ENCODE measurements around the gene NDRG3. TPM values are rescaled to one million over a fixed set of nuclear protein-coding genes. Genes with fewer than 3 reads are reported as not detected.

NDRG3 gene
- total and polyA plus RNA-seq, 2 of the 4 experiments (the other 2 are of a cell fraction), result 24.8 to 34.2 TPM

- 90% methylated on average over 27 of the region's 36 CpGs; no CpG with 5 or more reads in 1 of the 2 experiments for WGBS, 2 experiments (ENCODE audit: extremely low coverage in 2 of 2, insufficient read length in 1 of 2)
- no peak overlapping the region for H4K8ac ChIP-seq (ENCODE audit: low read depth in 2 of 2, low read length in 2 of 2)
- no peak overlapping the region for H2AFZ ChIP-seq (replicated peaks; ENCODE audit: low read length, poor library complexity)
- intact Hi-C loops (cut with micrococcal nuclease), result loop anchor here (5.0 kb wide), 1 partner anchor 94 kb away; no protein-coding TSS in a partner anchor
- dilution Hi-C loops (cut with HindIII; ENCODE audit: low sequenced_read_pairs, unreplicated experiment), result no loop called here
- no peak overlapping the region for H2BK5ac ChIP-seq (ENCODE audit: low read depth, low read length, poor library complexity, severe bottlenecking)
- in situ Hi-C loops (cut with MboI; ENCODE audit: low sequenced_read_pairs), result no loop called here
- no peak overlapping the region for H3K23ac ChIP-seq (ENCODE audit: low read depth, low read length)
- peaks cover 34 to 73% of the 10 kb centered on the region in 2 experiments for H3K79me1 ChIP-seq (ENCODE audit: low read depth in 1 of 2, low read length in 2 of 2)
- no peaks in the 10 kb centered on the region for H3K27me3 ChIP-seq (ENCODE audit: control insufficient read depth, insufficient read depth, low read length)
- no peaks in the 10 kb centered on the region for H3K9me3 ChIP-seq (ENCODE audit: control insufficient read depth, insufficient read depth, low read length)
- no peak overlapping the region for H2BK15ac ChIP-seq (ENCODE audit: low read depth, low read length)
- H4K91ac ChIP-seq (ENCODE audit: insufficient read depth, low read depth, low read length), result no peak overlapping the region
- CTCF ChIA-PET, result interaction anchor here (0.8 kb wide), 1 partner anchor 15 kb away, joined by 3 read pairs; no protein-coding TSS in a partner anchor
- H3K4me1 ChIP-seq (ENCODE audit: control insufficient read depth, insufficient read depth, low read length), result no peaks in the 10 kb centered on the region
- H3K4me3 ChIP-seq (ENCODE audit: insufficient read depth, low read depth, low read length), result no peak overlapping the region
- no peak overlapping the region for H3K4ac ChIP-seq (ENCODE audit: low read depth, low read length)
- no peak overlapping the region for H3K56ac ChIP-seq (ENCODE audit: extremely low read depth, insufficient read depth, low read length)
- no peak overlapping the region for H4K5ac ChIP-seq (ENCODE audit: low read depth, low read length)
- H3K27ac ChIP-seq (ENCODE audit: insufficient read depth, low read length), result no peak overlapping the region
- H3K14ac ChIP-seq (replicated peaks; ENCODE audit: low read depth, low read length), result no peak overlapping the region
- DNase-seq (no peak), ATAC-seq (ENCODE audit: low read depth) (no peak)
- H2AK9ac ChIP-seq (replicated peaks; ENCODE audit: low read depth, low read length, poor library complexity), result no peak overlapping the region
- POLR2A ChIA-PET (ENCODE audit: unreplicated experiment), result no interaction called here
- H3K18ac ChIP-seq (ENCODE audit: low read depth, low read length), result no peak overlapping the region
- no peak overlapping the region for H2BK120ac ChIP-seq (ENCODE audit: low read depth, low read length)
- no peak overlapping the region for H2BK20ac ChIP-seq (ENCODE audit: low read depth, low read length)
- H4K20me1 ChIP-seq (ENCODE audit: insufficient read depth, low read length), result peaks cover 9% of the 10 kb centered on the region; the same call in 1 of the 2 replicates
- H3K36me3 ChIP-seq (ENCODE audit: control insufficient read depth, insufficient read depth, low read length), result peaks cover 49% of the 10 kb centered on the region
- BruUV-seq (replicated peaks), result no TSS peak
- 0 out of 2 replicates have a peak, but pooled peaks cover 4% of the 10 kb centered on the region for H3K9me1 ChIP-seq (ENCODE audit: insufficient read depth, low read length)
- no peak overlapping the region for H3K4me2 ChIP-seq (ENCODE audit: low read depth, low read length)
- H2AK5ac ChIP-seq (ENCODE audit: low read depth, low read length), result no peak overlapping the region
- H3K9ac ChIP-seq (ENCODE audit: low read depth, low read length), result no peak overlapping the region
- TF ChIP-seq MAZ (IDR thresholded peaks at IDR 0.05; ENCODE audit: borderline replicate concordance, low read depth, low read length) (no peak), CHD1 (IDR thresholded peaks at IDR 0.05; ENCODE audit: low read depth, low read length) (no peak), CEBPB (IDR thresholded peaks at IDR 0.05; ENCODE audit: low read depth, low read length) (no peak), RFX5 (IDR thresholded peaks at IDR 0.05; ENCODE audit: low read depth, low read length) (no peak), NFE2L2 (IDR thresholded peaks at IDR 0.05; ENCODE audit: low read depth, low read length) (no peak), RCOR1 (IDR thresholded peaks at IDR 0.05; ENCODE audit: insufficient replicate concordance, low read length) (no peak), SMC3 (IDR thresholded peaks at IDR 0.05; ENCODE audit: low read depth, low read length) (no peak), FOS (IDR thresholded peaks at IDR 0.05; ENCODE audit: low read depth, low read length) (no peak), RAD21 (IDR thresholded peaks at IDR 0.05; ENCODE audit: low read length) (no peak), MXI1 (IDR thresholded peaks at IDR 0.05; ENCODE audit: borderline replicate concordance, low read depth, low read length) (no peak), ELK1 (IDR thresholded peaks at IDR 0.05; ENCODE audit: borderline replicate concordance, low read depth, low read length) (no peak), BHLHE40 (IDR thresholded peaks at IDR 0.05; ENCODE audit: low read depth, low read length) (no peak), MAFK (IDR thresholded peaks at IDR 0.05; ENCODE audit: low read depth, low read length) (no peak), POLR2A (IDR thresholded peaks at IDR 0.05; ENCODE audit: low read depth, low read length) (no peak)
- TF ChIP-seq, protein P1, sequence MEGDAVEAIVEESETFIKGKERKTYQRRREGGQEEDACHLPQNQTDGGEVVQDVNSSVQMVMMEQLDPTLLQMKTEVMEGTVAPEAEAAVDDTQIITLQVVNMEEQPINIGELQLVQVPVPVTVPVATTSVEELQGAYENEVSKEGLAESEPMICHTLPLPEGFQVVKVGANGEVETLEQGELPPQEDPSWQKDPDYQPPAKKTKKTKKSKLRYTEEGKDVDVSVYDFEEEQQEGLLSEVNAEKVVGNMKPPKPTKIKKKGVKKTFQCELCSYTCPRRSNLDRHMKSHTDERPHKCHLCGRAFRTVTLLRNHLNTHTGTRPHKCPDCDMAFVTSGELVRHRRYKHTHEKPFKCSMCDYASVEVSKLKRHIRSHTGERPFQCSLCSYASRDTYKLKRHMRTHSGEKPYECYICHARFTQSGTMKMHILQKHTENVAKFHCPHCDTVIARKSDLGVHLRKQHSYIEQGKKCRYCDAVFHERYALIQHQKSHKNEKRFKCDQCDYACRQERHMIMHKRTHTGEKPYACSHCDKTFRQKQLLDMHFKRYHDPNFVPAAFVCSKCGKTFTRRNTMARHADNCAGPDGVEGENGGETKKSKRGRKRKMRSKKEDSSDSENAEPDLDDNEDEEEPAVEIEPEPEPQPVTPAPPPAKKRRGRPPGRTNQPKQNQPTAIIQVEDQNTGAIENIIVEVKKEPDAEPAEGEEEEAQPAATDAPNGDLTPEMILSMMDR (conservative IDR thresholded peaks at IDR 0.05; ENCODE audit: low read depth, low read length), result no peak
These were observed 47.6 kb upstream of the NDRG3 start for GRCh38 chr20:36793294-36794115.
